GM11168 (cell line): ENCODE measurements around the gene GAS6.
"Not testable (repeated sequence)": the region's sequence is repeated elsewhere in the genome, so short reads cannot be mapped to it uniquely, and the experiment has no call there.

Source experiments
- in situ Hi-C: fragments of 300-500 bp; cut with MboI; formaldehyde crosslinking; loops from one replicate; pipeline ENCODE4 v1.12.0; 2022; ENCODE audit warnings: low sequenced_read_pairs; ENCODE audit not compliant: unreplicated experiment

Gene GAS6

GRCh38 chr13:113826446-113826845 lies 37.4 kb downstream of the GAS6 start:
- in situ Hi-C loops, result not testable (repeated sequence)

DNA sequence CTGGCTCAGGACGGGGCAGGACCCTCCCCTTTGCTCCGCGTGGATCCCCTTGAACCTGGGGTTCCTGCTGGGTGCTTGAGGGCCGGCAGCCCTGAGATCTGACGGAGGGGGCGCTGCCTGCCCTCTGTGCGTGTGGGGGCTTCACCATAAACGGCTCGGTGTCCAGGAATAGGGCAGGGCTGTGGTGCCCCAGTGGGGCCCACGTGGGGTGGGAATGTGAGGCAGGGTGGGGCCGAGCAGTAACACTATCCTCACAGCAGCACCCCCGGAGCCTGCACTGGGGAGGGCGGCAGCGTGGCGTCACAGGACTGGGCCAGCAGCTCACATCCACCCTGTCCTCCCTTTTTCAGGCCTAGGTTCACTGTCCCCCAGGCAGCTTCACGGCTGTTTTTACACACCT lies 38.0 kb downstream of the GAS6 start:
- in situ Hi-C loops, result no loop called here

GRCh38 chr13:113823771-113824170 lies 40.1 kb downstream of the GAS6 start:
- in situ Hi-C loops, result no loop called here

DNA sequence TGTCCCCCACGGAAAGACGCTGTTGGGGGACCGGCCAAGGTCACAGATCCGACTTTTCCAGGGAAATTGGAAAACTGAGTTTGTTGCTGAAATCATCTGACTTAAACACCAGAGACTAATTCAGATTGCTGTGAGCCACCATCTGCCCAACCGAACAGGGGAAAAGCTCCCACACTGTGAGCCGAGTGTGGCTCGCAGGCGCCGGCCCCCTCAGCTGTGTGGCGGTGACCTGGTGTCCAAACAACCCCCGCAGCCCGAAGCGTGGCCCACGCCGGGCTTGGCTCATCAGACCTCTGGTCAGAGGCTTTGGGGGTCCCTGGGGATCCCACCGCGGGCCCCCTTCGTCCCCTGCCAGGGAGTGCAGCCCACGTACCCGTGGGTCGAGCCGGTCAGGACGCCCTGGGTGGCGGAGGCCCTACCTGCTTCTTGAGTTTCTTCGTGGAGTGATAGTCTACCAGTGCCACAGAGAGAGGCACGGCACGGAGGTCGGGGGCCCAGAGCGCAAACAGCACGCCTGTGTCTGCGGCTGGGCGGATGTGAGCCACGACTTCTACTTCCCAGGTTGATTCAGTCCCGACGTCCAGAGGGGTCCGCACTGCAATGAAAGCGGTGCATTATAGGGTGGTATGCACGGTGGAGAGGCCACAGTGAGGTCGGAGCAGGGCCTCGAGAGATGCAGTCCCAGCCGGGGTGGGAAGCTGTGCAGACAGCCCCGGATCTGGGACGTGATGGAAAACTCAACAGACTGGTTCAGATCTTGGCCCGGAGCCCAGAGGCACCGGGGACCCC lies 40.7 kb downstream of the GAS6 start:
- in situ Hi-C loops, result no loop called here

- in situ Hi-C loops, result no loop called here
Measured at GRCh38 chr13:113822266-113822665, 41.6 kb downstream of the GAS6 start.

GRCh38 chr13:113821847-113822246 lies 42.0 kb downstream of the GAS6 start:
- in situ Hi-C loops, result no loop called here

DNA sequence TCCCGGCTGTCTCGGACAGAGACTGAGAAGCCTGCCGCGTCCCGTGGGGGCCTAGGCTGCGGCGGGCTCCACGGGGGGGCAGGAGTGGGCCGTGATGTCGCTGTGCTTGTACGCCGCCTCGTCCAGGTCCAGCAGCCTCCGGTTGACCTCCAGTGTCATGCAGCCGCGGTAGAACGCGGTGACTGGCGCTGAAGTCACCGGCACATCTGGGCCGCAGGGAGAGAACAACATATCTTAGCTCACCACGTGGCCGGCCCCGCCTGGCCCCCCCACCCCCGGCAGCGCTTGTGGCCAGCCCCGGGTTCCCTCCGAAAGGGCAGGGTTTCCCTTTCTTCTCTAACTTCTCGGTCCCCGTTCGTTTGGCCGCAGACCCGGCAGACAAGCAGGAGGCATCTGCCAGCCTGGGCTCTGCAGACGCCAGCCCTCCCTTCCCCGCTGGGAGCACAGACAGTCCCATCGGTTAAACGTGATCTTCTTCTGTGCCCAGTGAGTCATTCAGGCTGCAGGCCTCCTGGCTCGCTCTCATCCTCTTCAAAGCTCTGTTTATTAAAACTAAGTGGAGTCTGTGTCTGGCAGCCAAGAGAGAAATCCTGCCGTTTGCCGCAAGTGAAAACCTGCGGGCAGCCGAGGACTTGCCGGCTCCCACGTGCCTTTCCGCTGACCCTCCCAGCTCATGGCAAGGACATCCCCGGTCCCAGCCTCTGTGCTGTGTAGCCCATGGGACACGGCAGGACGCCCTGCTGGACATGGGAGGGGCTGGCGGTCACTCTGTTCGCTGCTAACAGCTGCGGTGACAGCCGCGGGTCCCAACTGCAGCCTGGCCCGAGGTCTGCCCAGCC lies 42.8 kb downstream of the GAS6 start:
- in situ Hi-C loops, result no loop called here

DNA sequence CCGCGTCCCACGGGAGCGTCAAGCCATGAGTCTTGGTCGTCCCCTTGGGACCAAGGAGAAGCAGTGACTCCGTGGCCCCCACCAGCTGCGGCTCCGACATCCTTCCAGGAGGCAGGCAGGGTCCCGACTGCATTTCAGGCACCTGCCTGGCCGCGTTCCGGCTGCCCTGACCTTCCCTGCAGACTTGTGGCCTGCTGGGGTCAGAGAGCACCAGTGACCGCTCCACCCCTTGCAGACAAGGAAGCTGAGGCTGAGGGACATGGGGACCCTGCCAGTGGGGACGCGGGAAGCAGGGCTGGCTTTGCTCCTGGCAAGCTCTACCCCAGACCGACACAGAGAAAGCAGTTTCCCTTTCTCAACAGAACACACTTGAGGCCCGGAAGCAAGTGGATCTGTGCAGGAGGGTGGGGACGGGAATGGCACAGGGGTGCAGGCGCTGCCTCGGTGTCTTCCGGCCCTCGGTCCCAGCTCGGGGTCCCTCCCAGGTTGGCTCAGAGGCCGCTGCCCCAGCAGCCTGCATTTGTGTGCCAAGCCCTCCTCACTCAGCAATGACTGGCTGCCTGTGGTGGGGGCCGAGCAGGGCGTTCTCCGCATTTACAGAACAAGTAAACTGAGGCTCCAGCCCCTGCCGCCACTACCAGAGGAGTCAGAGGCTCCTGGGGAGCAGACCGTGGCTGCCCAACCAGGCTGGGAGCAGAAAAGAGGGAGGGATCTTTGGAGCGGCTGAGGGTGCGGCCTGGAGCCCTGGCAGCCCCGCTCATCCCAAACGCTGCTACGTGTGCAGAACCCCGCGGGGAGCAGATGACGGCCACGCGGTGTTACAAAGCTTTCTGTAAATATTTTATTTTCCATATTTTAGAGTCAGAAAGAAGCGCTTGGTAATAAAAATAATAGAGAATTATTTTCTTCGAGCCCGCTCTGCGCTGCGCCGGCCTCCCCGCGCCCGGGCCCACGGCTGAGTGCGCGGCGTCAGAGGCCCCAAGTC lies 43.9 kb downstream of the GAS6 start:
- in situ Hi-C loops, result no loop called here

DNA sequence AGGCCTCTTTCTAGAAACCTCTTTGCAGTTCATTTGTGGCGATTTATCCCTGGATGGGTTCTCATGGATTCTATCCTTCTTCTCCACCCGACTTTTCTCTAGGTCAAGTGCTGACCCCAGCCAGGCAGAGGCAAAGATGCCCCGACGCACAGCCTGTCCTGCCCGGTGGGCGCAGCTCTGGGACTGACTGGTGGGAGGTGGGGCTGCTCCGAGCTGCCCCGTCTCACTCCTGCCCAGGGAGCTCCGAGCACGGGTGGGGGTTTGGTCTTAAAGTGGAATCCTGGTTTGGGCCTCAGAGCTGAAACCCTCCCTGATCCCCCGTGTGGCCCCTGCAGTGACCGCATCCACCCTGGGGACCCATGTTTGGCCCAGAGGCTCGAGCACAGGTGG lies 44.5 kb downstream of the GAS6 start:
- in situ Hi-C loops, result no loop called here

- in situ Hi-C loops, result no loop called here
Measured at GRCh38 chr13:113818700-113819295, 45.1 kb downstream of the GAS6 start.

DNA sequence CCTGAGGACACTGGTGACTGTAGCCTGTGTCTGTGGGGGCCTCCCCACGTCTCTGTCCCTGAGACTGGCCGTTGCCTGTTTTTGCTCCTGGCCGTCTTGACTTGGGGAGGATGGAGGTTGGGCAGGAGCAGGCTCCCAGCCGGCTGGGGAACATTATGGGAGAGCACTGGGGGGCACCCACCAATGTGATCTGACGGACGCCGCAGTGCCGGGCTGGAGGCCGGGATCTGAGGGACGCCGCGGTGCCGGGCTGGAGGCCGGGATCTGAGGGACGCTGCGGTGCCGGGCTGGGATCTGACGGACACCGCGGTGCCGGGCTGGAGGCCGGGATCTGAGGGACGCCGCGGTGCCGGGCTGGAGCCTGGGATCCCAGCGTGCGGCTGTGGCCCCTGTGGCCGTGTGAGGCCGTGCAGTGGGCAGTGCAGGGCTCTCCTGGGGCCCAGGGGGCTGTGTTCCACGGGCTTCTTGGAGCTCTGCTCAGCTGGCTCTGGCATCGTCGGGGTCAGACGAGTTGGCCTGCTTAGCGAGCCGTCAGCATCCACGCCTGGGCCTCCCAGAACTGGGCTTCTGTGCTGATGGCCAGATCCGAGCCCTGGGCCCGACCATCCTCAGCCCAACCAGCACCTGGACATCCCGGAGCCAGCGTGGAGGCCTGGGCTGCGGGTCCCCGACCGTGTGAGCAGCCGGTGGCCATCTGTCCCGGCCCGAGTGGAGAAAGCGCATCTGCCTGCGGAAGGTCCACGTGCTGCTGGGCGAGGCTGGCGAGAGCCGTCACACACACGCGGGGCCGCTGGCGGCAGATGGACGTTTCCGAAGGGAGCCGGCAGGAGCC lies 45.8 kb downstream of the GAS6 start:
- in situ Hi-C loops, result no loop called here

- in situ Hi-C loops, result no loop called here
Measured at GRCh38 chr13:113816946-113817859, 46.7 kb downstream of the GAS6 start.

DNA sequence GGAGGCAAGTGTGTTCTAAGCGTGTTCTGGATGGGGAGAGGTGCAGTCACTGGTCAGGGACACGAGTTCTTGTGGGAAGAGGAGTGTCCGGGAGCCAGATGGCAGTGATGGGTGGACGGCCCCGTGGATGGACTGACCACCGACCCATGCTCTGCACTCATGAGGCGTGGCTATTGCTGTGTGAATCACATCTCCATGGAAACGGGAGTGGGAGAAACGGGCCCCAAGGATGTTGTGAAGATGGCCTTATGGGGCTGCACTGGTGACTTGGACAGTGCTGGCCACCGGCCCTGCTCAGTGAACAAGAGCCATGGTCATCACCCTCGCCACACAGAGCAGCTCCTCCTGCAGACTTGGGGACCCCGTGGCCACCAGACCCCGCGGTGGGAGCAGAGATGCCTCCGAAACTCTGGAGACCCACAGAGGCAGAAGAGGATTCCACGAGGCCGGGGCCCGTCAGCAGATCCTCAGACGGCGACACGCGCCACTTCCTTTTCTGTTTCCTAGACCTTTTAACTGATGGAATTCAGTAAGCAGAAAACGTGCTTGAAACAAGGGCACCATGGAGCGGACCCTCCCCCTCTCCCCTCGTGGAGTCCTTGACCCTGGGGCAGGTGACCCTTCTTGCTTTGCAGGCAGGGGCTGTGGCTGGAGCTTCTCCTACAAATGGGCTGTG lies 47.5 kb downstream of the GAS6 start:
- in situ Hi-C loops, result no loop called here

DNA sequence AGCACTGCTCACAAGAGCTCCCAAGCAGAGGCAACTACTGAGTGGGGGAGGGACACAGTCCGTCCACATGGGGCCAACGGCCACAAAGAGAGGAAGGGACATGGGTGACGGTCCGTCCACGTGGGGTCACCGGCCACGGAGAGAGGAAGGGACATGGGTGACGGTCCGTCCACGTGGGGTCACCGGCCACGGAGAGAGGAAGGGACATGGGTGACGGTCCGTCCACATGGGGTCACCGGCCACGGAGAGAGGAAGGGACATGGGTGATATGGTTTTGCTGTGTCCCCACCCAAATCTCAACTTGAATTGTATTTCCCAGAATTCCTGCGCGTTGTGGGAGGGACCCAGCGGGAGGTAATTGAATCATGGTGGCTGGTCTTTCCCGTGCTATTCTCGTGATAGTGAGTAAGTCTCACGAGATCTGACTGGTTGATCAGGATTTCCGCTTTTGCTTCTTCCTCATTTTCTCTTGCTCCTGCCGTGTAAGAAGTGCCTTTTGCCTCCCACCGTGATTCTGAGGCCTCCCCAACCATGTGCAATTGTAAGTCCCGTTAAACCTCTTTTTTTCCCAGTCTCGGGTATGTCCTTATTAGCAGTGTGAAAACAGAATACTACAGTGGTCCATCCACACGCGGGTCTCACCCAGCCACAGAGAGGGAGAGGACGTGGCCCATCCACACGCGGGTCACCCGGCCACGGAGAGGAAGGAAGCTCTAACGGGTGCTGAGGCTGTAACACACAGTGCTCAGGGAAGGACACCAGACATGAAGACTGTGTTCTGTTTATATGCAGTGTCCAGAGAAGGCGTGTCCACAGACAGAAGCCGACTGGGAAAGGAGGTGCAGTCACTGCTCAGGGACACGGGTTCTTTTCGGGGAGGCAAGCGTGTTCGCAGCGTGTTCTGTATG lies 48.5 kb downstream of the GAS6 start:
- in situ Hi-C loops, result no loop called here

DNA sequence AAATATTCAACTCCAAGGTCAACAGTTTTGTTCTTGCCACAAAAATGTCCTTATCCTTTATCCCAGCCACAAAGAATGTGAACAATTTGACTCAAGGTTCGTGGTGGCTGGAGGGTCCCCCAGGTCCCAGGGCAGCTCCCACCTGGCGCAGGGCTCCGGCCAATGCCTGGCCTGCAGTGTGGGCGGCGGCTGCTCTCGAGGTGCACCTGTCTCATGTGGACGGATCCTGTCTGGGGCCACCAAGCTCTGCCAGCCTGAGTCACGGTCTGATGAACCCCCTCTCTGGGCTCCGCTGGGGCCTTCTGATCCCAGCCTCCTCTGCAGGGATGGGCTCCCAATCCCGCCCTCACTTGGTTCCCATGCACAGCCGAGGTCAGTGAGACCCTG lies 49.4 kb downstream of the GAS6 start:
- in situ Hi-C loops, result no loop called here

GRCh38 chr13:113813749-113814434 lies 50.0 kb downstream of the GAS6 start:
- in situ Hi-C loops, result no loop called here
